HG03378 (cell line): ENCODE measurements around the gene BTN3A1.
"Not testable (repeated sequence)": the region's sequence is repeated elsewhere in the genome, so short reads cannot be mapped to it uniquely, and the experiment has no call there.

Experiments used
- ATAC-seq: cut with Tn5 transposase; IDR thresholded peaks from one replicate; pipeline ENCODE4 v1.9.1; 2021; ENCODE audit warnings: mild to moderate bottlenecking, moderate library complexity; ENCODE audit not compliant: unreplicated experiment

BTN3A1 gene

DNA sequence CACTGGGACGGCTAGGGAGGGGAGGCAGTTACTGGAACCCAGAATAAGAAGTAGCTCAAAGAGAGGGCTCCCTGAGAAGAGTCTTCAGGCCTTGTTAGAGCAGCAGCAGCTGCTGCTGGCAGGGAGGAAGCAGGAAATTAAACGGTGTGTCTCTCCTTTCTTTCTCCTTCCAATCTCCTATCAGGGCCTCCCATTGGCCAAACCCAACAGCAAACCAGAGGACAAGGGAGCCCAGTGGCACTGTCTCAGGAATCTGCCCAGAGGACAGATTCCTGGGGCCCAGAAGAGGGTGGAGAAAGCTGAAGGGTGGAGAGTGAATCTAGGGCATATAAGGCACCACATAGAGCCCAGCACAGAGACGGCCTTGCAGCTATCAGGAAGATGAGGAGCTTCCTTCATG lies 10.2 kb downstream of the BTN3A1 start:
- ATAC-seq, result no peak

DNA sequence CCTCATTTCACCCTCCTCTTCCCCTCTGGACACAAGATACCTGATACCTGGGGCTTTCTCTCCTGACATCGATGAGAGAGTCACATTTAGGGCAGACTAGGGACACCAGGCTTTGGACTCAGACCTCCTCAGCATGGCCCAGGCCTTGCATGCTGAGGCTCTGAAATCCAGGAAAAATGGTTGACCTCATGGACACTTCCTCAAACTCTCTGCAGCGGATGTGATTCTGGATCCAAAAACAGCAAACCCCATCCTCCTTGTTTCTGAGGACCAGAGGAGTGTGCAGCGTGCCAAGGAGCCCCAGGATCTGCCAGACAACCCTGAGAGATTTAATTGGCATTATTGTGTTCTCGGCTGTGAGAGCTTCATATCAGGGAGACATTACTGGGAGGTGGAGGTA lies 10.9 kb downstream of the BTN3A1 start:
- no peak for ATAC-seq

- no peak for ATAC-seq
Measured at GRCh38 chr6:26414281-26414680, 12.2 kb downstream of the BTN3A1 start.

DNA sequence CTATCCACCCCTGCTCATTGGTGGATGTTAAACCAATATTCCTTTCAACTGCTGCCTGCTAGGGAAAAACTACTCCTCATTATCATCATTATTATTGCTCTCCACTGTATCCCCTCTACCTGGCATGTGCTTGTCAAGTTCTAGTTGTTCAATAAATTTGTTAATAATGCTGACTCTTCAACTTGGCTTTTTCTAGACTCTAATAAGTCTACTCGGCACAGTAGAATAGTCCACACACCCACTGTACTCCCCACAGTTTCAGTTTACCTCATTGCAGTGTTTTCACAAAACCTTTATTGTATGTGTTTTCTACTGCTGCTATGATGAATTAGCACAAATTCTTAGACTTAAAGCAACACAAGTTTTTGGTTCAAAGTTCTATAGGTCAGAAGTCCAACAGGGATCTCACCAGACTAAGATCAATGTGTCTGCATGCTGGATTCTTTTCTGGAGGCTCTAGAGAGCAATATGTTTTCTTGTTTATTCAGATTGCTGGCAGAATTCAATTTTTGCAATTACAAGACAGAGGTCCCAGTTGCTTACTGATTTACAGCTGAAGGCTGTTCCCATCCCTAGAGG lies 13.1 kb downstream of the BTN3A1 start:
- ATAC-seq, result no peak

- no peak for ATAC-seq
Measured at GRCh38 chr6:26415791-26416190, 13.7 kb downstream of the BTN3A1 start.

GRCh38 chr6:26416288-26416687 lies 14.2 kb downstream of the BTN3A1 start:
- ATAC-seq, result no peak

GRCh38 chr6:26418077-26418476 lies 16.0 kb downstream of the BTN3A1 start:
- not testable (repeated sequence) for ATAC-seq

DNA sequence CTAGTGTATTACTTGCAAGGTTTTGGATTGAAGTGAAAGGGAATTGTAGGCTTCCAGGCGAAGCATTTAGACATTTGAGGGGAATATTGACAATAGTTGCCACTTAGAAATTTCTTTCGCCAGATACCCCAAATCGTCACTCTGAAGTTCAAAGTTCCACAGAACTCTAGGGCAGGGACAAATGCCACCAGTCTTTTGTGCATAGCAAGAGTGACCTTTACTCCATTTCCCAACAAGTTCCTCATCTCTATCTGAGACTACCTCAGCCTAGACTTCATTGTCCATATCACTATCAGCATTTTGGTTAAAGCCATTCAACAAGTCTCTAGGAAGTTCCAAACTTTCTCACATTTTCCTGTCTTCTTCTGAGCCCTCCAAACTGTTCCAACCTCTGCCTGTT lies 16.7 kb downstream of the BTN3A1 start:
- ATAC-seq, result not testable (repeated sequence)

GRCh38 chr6:26420688-26421171 lies 18.7 kb downstream of the BTN3A1 start:
- ATAC-seq, result no peak

DNA sequence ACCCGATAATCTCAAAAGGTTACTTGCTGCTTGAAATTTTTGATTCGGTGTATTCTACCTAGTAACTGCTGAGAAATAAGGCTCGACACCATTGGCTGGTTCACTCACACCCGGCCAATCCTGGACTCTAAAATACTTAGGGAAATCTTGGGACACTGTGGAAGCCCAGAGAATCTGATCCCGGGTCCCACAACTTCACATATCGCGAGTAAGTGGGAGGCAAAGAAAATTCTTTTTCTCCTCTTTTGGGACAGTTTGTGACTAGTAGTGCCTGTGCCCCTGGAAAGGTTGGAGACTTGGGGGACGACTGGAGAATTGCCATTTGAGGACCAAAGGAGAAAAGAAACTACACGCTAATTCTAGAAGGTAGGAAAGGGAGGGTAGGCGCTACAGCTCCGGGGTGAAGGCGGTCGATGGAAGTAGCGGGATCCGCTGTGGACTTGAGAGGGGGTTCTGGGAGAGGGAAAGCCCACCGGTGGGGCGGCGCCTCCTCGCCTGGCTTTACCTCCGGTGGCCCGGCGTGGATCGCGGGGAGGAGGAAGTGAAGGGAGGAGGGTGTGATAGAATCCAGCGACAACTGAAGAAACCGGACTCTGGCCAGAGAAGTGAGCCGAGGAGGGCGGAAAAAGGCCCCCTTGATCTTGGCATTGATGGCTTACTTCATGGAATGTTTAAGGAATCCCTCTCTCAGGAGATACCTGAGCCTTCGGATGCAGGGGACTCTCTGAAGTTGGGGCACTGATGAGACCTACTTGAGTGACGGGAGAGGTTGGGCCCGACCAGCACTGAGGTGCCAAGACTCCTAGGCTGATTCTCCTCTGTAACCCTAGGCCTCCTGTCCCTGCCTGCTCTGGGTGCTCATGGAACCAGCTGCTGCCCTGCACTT lies 19.4 kb downstream of the BTN3A1 start:
- ATAC-seq, result peak; percentile 87

GRCh38 chr6:26422329-26422728 lies 20.3 kb downstream of the BTN3A1 start:
- ATAC-seq, result no peak

DNA sequence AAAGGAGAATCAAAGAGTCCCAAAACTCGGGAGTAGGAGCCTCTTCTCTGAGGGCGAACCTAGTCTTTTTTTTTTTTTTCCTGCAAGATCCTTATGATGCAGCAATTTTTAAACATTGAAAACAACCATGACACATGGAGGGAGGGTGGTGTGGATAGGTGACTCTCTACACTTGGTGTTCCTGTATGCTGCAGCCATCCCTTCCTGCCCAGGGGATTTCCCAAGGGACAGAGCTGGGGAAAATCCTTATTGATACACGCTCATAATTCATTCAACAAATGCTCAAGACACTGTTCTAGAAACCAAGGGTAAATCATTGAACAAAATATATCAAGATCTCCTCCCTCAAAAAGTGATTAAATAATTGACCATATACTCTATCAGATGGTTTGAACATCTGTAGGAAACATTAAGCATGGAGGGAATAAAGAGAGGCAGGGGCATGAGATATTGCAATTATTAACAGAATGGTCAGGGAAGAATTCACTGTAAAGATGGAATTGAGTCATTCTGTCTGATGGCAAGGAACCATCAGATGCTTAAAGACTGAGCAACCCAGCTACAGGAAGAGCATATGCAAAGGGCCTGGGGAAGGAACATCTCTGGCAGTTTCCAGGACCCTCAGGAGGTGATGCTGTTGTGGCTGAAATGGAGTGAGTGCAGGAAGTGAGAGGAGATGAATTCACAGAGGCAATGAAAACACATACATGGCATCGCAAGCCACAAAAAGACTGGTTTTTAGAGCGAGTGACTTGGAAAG lies 24.8 kb downstream of the BTN3A1 start:
- ATAC-seq, result no peak

DNA sequence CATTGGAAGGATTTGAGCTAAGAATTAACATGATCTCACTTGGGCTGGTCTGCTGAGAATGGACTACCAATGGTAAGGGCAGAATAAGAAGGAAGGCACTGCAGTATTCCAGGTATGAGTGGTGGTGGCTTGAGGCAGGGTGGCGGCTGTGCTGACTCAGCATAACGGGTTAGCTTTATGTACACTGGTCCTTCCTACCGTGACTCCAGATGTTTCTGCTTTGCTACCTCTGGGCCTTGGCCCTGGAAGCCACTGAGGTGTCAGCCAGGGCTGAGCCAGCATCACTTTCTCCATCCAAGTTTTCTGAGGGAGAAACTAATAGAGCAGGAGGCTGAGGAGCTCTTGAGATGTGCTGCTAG lies 25.4 kb downstream of the BTN3A1 start:
- no peak for ATAC-seq

DNA sequence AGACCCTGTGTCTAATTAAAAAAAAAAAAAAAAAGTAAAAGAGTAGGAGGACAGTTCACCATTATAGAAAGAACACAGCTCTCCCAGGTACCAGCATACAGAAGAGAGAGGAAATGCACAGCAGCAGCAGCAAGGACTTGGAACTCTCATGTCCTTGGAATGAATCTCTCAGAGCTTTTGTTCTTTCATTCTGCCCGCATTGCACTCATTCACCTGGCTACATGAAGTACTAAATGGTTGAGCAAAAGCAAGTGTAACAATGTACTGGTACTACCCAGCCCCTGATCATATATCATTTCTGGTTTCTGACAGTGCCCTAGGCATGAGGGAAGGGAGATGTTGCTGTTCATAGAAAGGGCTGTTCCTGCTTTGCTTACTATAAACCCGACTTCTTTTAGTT lies 26.1 kb downstream of the BTN3A1 start:
- ATAC-seq, result no peak

GRCh38 chr6:26430787-26431186 lies 28.7 kb downstream of the BTN3A1 start:
- ATAC-seq, result no peak

DNA sequence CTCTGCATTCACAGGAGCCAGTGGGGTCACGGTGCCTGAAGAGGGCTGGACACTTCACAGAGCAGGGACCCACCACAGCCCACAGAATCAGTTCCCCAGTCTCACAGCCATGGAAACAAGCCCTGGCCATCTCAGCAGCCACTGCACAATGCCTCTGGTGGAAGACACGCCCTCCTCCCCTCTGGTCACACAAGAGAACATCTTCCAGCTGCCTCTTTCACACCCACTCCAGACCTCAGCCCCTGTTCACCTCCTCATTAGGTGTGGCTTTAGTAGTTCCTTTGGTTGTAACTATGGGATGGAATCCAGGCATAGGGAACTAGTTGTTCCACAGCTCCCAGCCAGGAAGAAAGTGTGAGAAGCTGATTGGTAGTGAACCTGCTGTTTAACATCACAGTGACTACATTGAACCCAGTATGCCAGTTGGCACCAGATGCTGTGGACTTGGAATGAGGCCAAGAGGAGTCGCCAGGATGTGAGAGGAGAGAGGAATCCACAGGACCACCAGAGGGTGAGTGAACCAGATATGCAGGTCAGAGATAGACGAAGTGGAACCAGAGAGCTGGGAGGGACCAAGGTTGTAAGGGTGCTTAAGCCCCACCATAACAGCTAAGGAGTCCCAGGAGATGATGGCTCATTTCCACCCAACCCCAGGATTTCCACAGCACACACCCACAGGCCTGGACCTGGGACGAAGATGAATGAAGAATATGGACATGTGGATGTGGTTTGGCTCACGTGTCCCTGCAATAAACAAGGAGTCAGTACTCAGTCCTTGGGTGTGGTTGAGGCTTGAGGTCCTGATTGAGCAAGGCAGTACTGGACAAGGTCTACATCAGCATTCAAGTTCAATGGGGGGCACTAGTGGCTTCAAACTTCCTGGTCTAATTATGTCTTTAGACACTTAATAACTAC lies 29.4 kb downstream of the BTN3A1 start:
- ATAC-seq, result no peak

DNA sequence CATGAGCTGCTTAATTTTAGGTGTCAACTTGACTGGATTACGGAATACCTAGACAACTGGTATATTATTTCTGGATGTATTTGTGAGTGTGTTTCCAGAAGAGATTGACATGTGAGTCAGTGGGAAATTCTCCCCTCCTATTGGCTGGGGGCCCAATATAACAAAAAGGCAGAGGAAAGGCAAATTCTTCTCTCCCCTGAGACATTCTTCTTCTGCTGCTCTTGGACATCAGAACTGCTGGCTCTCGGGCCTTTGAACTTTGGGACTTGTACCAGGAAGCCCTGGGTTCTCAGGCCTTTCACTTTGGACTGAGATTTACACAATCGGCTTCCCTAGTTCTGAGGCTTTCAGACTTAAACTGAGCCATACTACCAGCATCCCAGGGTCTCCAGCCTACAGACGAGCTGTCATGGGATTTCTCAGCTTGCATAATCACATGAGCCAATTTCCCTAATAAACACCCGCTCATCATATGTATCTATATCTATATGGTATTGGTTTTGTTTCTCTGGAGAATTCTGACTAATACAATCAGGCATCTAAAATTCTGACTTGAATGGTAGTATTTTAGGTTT lies 30.6 kb downstream of the BTN3A1 start:
- no peak for ATAC-seq

- not testable (repeated sequence) for ATAC-seq
Measured at GRCh38 chr6:26433680-26434079, 31.6 kb downstream of the BTN3A1 start.

- ATAC-seq, result no peak
Measured at GRCh38 chr6:26436018-26436417, 33.9 kb downstream of the BTN3A1 start.

GRCh38 chr6:26437550-26437949 lies 35.5 kb downstream of the BTN3A1 start:
- ATAC-seq, result no peak
